HG02852 (cell line): Measurements from ENCODE around the gene SETX.

ENCODE experiments used
- ATAC-seq: cut with Tn5 transposase; IDR thresholded peaks from one replicate; pipeline ENCODE4 v1.9.1; 2021; ENCODE audit warnings: mild to moderate bottlenecking, moderate library complexity; ENCODE audit not compliant: unreplicated experiment

Gene SETX

DNA sequence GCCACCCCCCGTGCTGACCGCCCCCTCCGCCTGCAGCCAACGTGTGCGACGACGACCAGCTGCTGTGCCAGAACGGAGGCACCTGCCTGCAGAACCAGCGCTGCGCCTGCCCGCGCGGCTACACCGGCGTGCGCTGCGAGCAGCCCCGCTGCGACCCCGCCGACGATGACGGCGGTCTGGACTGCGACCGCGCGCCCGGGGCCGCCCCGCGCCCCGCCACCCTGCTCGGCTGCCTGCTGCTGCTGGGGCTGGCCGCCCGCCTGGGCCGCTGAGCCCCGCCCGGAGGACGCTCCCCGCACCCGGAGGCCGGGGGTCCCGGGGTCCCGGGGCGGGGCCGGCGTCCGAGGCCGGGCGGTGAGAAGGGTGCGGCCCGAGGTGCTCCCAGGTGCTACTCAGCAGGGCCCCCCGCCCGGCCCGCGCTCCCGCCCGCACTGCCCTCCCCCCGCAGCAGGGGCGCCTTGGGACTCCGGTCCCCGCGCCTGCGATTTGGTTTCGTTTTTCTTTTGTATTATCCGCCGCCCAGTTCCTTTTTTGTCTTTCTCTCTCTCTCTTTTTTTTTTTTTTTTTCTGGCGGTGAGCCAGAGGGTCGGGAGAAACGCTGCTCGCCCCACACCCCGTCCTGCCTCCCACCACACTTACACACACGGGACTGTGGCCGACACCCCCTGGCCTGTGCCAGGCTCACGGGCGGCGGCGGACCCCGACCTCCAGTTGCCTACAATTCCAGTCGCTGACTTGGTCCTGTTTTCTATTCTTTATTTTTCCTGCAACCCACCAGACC is 112.8 kb downstream of the SETX start:
- no peak for ATAC-seq

DNA sequence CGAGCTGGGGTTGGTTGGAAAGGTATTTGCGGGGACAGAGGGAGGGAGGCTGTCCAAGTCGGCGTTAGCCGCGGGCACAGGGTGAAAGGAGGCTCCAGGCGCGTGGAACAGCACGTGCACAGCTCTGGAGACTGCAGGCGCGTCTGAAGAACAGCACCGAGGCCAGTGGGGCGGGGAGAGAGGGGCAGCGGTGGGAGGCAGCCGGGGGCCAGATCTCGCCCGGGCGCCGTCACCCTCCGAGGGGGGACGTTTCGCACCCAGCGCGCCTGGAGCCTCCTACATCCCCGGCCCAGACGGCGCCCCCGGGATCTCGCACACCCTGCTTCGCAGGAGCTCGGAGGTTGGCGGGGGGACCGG is 113.3 kb downstream of the SETX start:
- ATAC-seq: peak; percentile 9

DNA sequence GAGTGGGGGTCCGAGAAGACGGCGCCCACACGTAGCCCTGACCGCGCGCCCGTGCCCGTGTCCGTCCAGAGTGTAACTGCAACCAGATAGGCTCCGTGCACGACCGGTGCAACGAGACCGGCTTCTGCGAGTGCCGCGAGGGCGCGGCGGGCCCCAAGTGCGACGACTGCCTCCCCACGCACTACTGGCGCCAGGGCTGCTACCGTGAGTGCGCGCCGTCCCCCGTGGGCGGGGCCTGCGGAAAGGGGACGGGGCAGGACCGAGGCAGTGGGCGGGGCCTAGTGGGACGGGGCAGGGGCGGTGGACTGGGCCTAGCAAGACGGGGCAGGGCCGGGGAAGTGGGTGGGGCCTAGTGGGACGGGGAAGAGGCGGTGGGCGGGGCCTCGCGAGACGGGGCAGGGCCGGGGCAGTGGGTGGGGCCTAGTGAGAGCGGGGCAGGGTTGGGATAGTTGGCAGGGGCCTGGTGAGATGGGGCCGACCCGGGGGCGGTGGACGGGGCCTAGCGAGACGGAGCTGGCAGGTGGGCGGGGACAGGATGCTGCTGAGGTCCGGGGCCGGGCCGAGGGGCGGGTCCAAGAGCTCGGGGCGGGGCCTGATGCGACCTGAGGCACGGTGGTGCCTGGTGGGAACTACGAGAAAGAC is 113.8 kb downstream of the SETX start:
- ATAC-seq: peak; percentile 73

DNA sequence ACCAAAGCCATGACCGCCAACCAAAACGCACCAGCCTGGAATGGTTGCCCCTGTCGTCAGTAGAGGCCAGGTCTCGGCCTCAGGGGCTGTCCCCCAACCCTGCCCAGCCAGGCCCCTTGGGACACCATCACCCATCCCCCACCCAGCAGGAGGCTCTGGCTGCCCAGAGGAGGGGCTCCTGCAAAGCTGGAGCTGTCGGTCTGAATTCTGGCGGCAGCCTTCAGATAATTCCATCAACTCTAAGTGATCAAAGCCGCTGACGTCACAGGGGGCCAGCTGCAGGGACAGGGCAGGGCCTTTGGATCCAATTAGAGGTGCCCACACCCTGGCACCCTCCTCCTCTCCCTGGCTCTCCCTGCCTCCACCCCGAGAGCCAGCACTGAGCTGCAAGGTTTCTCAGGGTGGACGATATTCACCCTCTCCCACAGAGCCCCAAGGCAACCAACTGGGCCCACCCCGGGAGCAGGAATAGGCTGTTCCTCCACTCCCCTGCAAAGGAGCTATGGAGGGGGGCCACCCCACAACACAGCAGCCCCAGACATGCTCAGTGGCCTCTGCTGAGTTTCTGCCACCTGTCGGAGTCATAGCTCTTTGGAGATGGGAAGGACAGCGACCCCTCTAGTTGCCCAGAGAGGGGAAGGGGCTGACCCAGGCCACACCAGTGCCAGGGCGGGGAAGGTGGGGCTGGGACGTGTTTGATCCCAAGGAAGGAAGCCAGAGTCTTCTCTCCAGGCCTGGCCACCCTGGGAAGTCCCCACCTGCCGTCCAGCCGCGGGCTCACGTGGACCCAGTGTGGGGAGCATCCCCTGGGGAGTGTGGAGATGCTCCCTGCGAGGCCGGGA is 114.6 kb downstream of the SETX start:
- no peak for ATAC-seq

DNA sequence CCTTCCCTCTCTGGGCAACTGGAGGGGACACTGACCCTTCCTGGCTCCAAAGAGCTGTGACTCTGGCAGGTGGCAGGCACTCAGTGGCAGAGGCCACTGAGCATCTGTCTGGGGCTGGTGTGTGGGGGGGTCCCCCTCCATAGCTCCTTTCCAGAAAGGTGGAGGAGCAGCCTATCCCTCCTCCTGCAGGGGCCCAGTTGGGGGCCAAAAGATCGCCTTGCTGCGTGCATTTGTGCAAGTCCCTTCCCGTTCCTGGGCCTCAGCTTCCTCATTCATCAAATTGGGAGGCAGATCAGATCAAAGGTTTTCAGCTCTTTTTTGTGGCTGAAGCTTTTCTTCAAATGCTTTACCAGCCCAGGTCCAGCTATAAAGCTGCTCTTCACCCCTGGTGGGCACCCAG is 115.3 kb downstream of the SETX start:
- ATAC-seq: no peak

DNA sequence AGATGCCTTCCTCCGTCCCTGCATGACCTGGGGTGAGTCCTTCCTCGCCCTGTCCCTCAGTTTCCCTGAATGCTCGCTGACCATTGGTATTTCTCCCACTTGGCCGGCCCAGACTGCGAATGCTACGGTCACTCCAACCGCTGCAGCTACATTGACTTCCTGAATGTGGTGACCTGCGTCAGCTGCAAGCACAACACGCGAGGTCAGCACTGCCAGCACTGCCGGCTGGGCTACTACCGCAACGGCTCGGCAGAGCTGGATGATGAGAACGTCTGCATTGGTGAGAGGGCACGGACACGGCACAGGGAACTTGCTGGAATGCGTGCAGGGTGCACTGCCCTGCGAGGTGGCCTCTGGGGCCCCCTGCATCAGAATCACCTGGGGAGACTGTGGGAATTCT is 115.8 kb downstream of the SETX start:
- ATAC-seq: no peak

DNA sequence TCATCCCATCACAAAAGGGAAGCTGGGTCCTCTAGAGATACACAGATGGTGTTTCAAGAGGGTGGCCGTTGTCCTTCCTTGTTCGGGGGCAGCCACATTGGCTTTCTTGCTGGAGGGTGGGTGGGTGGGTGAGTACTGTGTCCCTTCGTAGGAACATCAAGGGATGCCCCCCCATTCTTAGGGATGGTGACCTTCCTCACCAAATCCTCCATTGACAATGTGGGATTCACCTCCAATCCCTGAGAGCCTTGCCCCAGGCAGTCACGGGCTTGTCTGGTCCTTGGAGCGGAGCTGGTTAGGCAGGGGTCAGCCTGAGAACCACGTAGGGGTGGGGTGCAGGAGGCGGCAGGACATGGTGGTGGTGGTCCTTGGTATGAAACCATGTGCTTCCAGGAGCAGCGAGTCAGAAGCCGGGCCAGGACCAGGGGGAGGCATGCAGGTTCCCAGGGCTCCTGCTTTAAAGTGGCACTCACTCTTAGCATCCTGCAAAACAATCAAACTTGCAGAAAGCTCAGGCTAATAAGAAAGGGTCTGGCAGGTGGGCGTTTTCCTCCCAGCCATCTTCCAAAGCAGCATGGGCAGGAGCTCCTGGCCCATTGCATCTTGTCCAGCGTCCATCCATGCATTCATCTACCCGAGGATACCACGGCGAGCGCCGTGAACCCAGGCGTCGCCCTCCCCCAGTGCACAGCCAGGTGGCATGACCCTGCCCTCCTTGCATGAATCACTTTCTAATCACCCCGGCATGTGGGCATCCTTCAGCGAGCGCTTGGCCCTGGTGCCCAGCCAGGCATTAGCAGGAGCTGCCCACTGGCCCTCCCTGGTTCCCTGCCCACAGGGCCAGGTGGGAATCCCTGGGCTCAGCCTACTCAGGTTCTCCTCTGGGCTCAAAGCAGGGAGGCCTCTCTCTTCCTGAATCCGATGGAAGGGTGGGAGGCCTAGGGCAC is 116.5 kb downstream of the SETX start:
- ATAC-seq: no peak

DNA sequence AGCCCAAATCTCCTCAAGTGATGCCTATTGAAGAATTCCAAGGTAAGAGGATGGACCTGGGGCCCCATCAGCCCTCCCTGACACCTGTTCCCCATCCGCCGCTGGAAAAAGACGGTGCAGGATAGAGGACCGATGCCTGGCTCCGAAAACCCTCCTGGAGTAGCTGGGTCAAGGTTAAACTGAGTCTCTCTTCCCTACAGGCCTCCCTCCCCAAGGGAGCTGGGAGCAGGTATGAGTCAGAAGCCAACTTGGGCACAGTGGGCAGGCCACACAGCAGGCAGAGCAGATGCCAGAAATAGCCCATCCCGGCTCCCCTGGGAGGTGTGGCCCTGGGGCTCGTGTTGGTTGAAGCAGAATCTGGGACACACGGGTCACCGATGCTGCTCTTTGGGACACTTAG is 117.3 kb downstream of the SETX start:
- no peak for ATAC-seq

DNA sequence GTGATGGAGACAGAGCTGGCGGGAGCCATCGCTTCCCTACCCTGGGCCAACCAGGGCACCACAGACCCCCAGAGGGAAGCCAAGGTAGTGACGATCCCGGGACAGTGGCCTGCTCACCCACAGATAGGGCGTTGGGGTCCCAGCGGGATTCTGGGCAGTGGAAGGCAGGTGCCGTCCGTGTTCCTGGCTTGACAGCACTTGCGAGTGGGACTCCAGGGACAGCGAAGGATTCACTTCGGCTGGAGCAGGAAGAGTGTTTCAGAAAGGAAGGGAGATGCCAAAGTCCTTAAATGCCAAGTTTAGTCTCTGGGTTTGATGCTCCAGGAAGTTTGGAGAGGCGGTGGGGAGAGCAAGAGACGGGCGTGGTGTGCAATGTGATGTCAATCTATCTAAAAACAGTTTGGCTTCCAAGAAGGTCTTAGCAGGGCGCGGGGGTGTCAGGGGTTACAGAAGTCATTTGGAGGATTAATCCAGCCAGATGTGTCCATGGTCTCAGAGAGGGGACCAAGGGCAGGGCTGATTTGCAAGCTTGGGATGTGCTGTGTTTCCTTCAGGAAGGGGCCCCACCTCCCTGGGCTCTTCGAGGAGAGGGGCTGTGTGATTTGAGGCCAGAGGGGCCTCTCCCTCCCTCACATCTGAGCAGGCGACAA is 118.0 kb downstream of the SETX start:
- ATAC-seq: no peak

DNA sequence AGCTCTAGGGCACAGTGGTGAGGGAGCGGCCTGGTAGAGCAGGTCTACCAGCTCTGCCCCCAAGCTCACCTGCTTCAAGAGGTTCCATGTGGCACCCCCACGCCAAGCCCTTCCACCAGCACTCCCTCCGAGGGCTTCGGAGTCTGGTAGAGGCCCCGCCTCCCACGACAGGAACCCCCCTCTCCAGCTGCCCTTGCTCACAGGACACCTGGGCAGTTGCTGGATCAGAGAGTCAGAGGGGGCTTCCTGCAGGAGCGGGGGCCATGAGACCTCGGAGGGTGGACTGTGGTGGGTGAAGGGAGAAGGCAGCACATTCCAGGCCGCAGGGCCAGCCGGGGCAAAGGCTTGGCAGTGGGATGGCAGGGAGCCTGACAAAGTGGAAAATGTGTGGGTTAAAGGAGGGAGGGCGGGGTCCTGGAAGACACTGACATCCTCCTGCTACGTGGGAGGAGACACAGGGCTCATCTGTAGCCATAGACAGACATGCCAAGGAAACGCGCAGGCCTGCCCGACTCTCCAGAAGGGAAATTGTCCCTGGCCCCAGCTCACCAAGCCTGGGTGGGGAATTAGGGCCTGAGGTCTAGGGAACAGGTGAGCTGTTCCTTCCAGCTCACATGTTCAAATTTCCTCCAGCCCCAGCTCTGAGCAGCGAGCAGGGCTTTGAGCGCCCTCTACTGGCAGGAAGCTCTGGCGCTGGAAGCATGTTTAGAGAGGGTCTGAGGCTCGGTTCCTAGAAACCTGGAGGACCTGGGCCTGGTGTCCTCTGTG is 118.7 kb downstream of the SETX start:
- no peak for ATAC-seq

DNA sequence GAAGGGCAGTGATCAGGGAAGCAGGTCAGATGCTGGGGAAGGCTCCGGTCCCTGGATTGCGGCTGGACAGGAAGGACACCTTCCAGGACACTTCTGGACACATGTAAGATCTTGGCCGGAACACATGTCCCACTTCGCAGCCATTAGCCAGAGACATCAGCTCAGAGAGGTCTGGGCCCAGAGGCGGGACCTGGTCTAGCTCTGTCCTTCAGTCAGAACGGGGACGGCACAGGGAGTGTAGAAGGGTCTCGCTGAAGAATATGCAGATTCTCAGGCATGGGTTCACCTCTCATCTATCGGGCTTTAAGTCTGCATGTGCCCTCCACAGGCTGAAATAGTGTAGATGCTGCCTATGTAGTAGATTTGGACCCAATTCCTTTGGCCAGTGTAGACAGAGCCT is 119.7 kb downstream of the SETX start:
- no peak for ATAC-seq

DNA sequence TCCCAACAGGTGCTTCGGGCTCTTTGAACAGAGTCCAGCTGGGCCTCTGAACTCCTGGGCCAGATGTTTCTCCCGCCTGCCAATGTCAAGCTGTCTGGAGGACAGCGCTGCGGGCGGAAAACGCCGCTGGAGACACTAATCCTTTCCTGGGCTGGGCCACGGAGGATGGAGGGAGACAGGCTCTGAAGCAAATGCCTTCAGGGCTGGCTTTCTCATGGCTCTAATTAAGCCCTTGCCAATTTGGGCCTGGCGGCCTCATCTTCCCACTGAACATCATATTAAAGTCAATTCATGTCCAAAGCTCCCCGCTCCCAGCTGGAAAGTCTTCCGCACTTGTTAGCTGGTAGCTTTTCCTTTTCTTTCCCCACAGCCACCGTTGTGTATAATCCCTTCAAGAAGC is 120.3 kb downstream of the SETX start:
- ATAC-seq: no peak

DNA sequence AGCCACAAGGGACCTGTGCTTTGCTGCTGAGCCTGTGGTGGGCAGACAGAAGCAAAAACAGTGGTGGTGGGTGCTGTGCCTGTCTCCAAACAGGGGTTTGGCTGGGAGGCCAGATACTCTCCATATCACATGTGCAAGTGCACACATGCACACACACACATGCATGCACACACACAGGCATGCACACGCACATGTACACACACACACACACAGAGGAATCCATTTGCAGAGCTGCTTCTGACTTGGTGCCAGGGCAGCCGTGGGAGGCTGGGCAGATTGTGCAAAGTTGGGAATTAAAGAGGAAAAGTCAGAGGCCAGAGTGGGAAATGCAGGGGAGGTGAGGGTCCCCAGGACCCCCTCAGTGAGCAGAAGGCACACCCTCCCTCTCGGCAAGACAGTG is 121.6 kb downstream of the SETX start:
- ATAC-seq: no peak

DNA sequence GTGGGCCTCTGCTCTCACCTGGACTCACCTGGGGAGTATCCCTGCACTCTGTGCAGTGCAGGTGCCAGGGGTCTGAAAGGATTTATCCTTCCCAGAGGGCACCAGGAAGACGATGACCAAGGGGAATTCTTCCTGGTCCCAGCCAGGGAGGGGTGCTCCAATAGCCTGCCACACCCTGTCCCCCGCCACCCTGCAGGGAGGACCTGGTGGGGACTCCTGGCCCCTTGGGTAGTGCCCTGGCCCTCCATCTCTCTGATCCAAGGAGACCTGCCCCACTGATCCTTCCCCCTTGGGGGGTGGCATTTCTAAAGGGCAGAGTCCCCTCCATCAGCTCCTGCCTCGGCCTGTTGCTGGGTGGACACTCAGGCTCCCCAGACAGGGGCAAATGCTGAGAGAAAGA is 122.3 kb downstream of the SETX start:
- ATAC-seq: no peak

DNA sequence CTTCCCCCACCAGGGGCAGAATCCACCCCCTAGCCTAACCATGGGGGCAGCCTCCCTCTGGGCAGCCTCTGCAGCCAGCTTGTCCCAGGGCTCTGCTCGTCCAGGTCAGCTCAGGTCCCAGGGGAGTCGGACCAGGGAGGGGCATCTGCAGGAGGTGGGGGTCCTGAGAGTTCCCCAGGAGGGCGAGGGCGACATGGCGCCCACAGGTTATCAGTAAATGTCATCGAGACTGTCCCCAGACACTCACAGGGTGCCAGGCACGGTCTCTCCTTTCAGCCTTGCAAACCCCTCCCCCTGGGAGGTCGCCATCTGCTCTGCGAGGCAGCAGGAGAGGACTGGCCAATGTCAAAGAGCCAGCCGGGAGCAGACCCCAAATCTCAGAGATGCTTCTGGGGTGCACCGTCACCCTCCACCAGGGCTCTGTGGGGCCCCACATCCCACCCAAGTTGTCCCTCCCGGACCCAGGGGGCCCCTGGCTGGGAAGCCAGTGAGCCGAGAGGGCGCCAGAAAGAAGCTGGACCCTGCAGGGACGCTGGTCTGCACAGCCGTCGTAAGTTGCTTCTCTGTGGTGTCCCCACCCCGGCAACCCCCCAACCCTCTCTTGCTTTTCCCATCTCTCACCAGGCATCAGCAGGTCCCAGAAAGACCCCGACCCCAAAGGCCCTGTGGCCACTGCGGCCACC is 123.6 kb downstream of the SETX start:
- no peak for ATAC-seq

DNA sequence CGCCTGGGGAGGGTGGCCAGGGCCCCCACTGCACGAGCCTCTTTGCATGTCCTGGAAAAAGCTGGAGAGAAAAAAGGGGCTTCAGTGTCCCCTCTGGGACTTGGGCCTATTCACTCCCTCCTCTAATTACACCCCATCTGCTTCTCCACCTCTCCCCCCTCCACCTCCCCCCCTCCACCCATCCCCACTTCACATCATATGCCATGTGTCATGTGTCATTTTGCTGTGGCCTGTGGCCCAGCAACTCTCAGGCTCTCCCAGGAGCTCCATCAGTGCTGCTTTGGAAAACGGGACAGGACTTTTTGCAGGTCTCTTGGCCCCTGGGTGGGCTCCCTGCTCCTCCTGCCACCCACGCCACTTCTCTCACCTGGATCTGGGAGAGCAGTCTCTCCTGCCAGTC is 124.2 kb downstream of the SETX start:
- ATAC-seq: no peak

DNA sequence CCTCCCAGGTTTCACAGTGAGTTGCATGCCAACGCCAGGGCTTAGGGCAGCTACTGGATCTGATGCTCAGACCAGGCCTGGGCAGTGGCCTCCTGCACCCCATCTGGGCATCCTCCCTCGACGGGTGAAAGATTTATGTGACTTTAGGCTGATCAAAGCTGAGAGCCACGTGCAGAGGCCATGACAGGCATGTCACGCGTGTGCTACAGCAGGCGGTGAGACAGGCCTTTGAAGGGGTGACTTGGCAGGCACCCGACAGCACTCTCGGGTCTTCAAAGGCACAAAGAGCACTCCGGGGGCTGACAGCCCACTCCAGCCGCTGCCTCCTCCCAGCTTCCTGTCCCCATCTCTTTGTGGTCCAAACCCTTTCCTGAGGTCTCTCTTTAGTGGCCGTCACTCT is 126.7 kb downstream of the SETX start:
- no peak for ATAC-seq

DNA sequence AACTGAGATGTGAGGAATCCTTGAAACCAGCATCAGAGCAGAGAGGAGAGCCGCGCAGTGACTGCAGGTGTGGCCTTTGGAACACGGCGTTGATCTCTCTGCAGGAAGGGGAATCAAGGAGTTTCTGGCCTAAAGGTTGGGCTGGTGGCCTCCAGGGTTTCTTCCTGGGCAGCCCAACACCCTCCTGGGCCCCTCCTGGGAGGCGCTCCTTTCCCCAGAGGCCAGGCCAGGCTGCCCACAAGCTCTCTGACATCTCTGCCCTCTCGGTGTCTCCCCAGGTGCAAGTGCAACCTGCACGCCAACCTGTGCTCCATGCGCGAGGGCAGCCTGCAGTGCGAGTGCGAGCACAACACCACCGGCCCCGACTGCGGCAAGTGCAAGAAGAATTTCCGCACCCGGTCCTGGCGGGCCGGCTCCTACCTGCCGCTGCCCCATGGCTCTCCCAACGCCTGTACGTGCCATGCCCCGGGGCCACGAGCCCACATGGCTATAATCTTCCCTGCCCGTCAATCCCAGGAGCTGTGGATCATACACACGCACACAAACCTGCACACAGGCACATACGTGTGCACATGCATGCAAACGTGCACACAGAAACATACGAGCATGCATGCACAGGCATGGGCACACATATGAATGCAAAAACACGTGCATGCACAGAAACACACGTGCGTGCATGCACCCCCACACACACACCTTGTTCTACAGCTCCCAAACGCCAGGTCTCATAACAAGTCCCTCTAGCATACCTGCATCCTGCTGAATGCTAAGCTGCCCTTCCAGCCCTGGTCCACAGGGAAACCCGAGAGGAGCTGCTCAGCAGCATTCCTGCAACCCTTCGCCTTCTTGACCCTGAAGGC is 128.0 kb downstream of the SETX start:
- ATAC-seq: no peak
